ENCODE results near the gene MASP2. TPM values are rescaled to one million over a fixed set of nuclear protein-coding genes. Genes with fewer than 3 reads are reported as not detected.

Gene MASP2
- total RNA-seq, 1 donor from 2014 or later = not detected

Other genes with a start within 250 kb of the MASP2 start
- 165 TPM for gene TARDBP, start 34.6 kb downstream of the MASP2 start, total RNA-seq
- gene SRM, start 12.8 kb upstream of the MASP2 start, total RNA-seq = 75.3 TPM
- 81.8 TPM for gene EXOSC10, start 52.6 kb upstream of the MASP2 start, total RNA-seq
- gene ANGPTL7, start 142.1 kb upstream of the MASP2 start, total RNA-seq = 159 TPM
- 36.1 TPM for gene MTOR, start 215.3 kb upstream of the MASP2 start, total RNA-seq
- gene UBIAD1, start 226.0 kb upstream of the MASP2 start, total RNA-seq = 13.9 TPM

Data from sciatic nerve (tissue), 1 donor.